Osteocyte (in vitro differentiated cells): Measurements from ENCODE around the gene NPL. TPM values are rescaled to one million over a fixed set of nuclear protein-coding genes. Genes with fewer than 3 reads are reported as not detected.

ENCODE experiments used
- DNase-seq: peaks from one replicate; pipeline ENCODE4 v3.0.0; 2021; ENCODE audit warnings: mixed read lengths; ENCODE audit not compliant: unreplicated experiment; ENCODE audit errors: extremely low spot score
- H3K27ac Mint-ChIP-seq: one replicate; pipeline ENCODE4 v1.8.0; 2021; ENCODE audit warnings: mild to moderate bottlenecking, mixed read lengths; ENCODE audit not compliant: unreplicated experiment
- H3K27me3 Mint-ChIP-seq: one replicate; pipeline ENCODE4 v1.8.0; 2021; ENCODE audit warnings: mixed read lengths; ENCODE audit not compliant: unreplicated experiment
- H3K36me3 Mint-ChIP-seq: one replicate; pipeline ENCODE4 v1.8.0; 2021; ENCODE audit warnings: mixed read lengths; ENCODE audit not compliant: unreplicated experiment
- H3K4me1 Mint-ChIP-seq: one replicate; pipeline ENCODE4 v1.8.0; 2021; ENCODE audit warnings: mixed read lengths; ENCODE audit not compliant: unreplicated experiment
- H3K4me3 Mint-ChIP-seq: one replicate; pipeline ENCODE4 v1.8.0; 2021; ENCODE audit warnings: mild to moderate bottlenecking, moderate library complexity, mixed read lengths; ENCODE audit not compliant: unreplicated experiment
- H3K9me3 Mint-ChIP-seq: one replicate; pipeline ENCODE4 v1.8.0; 2021; ENCODE audit warnings: mixed read lengths; ENCODE audit not compliant: unreplicated experiment
- CTCF ChIP-seq: fragments of 200-600 bp; sonication (generic); IDR thresholded peaks from 2 replicates; pipeline ENCODE4 v1.5.0; 2021; ENCODE audit warnings: antibody characterized with exemption, mild to moderate bottlenecking, moderate library complexity
- long read RNA-seq: library from polyadenylated mRNA; unstranded; transcript quantifications from one replicate; pipeline ENCODE4 v2.0.0, GENCODE V29; 2021
- total RNA-seq: library from RNA; stranded (reverse); gene quantifications from 2 replicates; pipeline ENCODE4 v1.2.1, GENCODE V29; 2021

Gene NPL
- 4.0 and 4.2 TPM in 2 replicates for total RNA-seq
- long read RNA-seq, partial matches to known transcripts, result 1 of 19 reads
- long read RNA-seq, other reads (novel, unspliced or antisense), result 17 of 19 reads

- peak within 1 kb of the TSS; percentile 58 for H3K27ac Mint-ChIP-seq
- TF ChIP-seq CTCF, result peak; percentile 5
- H3K4me3 Mint-ChIP-seq, result peak within 1 kb of the TSS; percentile 90
- DNase-seq, result peak; percentile 93
- peaks cover 4% of the 10 kb centered on the region for H3K36me3 Mint-ChIP-seq
- peaks cover 38% of the 10 kb centered on the region for H3K27me3 Mint-ChIP-seq
- H3K9me3 Mint-ChIP-seq, result no peaks in the 10 kb centered on the region
- peaks cover 11% of the 10 kb centered on the region for H3K4me1 Mint-ChIP-seq
Observed at GRCh38 chr1:182789138-182790076, at the start of gene NPL. NPL (plus strand) TSS chr1:182789773; CDS start chr1:182794372, 4,599 bp downstream.

- no peak overlapping the region for H3K4me3 Mint-ChIP-seq
Observed at GRCh38 chr1:182740120-182740519, 49.5 kb upstream of the NPL start.

GRCh38 chr1:182742780-182743179 lies 46.8 kb upstream of the NPL start:
- Mint-ChIP-seq H3K27me3 (peaks cover 20% of the 10 kb centered on the region), H3K4me1 (no peaks in the 10 kb centered on the region), H3K9me3 (no peaks in the 10 kb centered on the region), H3K36me3 (no peaks in the 10 kb centered on the region), H3K4me3 (no peak overlapping the region), H3K27ac (no peak overlapping the region)
- no peak for TF ChIP-seq CTCF
- no peak for DNase-seq

More at GRCh38 chr1:182740120-182740519, 49.5 kb upstream of the NPL start:
- Mint-ChIP-seq H3K36me3 (no peaks in the 10 kb centered on the region), H3K4me1 (no peaks in the 10 kb centered on the region), H3K27me3 (peaks cover 3% of the 10 kb centered on the region), H3K27ac (no peak overlapping the region), H3K9me3 (peaks cover 5% of the 10 kb centered on the region)
- DNase-seq, result no peak
- no peak for TF ChIP-seq CTCF

- DNase-seq, result no peak
- H3K4me3 Mint-ChIP-seq, result no peak overlapping the region
- TF ChIP-seq CTCF, result no peak
Observed at GRCh38 chr1:182752077-182752988, 37.2 kb upstream of the NPL start.

More at GRCh38 chr1:182752077-182752988, 37.2 kb upstream of the NPL start:
- Mint-ChIP-seq H3K4me1 (no peaks in the 10 kb centered on the region), H3K9me3 (peaks cover 4% of the 10 kb centered on the region), H3K36me3 (no peaks in the 10 kb centered on the region), H3K27ac (no peak overlapping the region), H3K27me3 (peaks cover 38% of the 10 kb centered on the region)
